HepG2 (cell line): Measurements from ENCODE around the gene RPS2. TPM values are rescaled to one million over a fixed set of nuclear protein-coding genes. Genes with fewer than 3 reads are reported as not detected.
A peak's percentile ranks its signal among the peaks of the same experiment; 100 is the strongest.

Source experiments
- ATAC-seq: fragments of 200-7000 bp; cut with Tn5 transposase; 3 replicates; pipeline ENCODE4 v1.9.1; 2020; ENCODE audit warnings: mild to moderate bottlenecking, moderate library complexity
- BruUV-seq: library from RNA; stranded (reverse); fragments of 400-500 nt; replicated peaks from 2 replicates; lab custom pipeline; 2021; lab: Mats Ljungman, UMichigan
- CTCF ChIA-PET: fragments of 300-600 bp; formaldehyde crosslinking; extraction: SDS; loops from one replicate; lab custom pipeline; 2021; ENCODE audit warnings: low total read pairs, inconsistent platforms, low intra/inter-chr PET ratio; lab: Yijun Ruan, JAX
- POLR2A ChIA-PET: fragments of 350-600 bp; sonication (Branson Sonifier 250); formaldehyde crosslinking; loops from one replicate; lab custom pipeline; 2020; ENCODE audit warnings: antibody characterized with exemption, inconsistent platforms; lab: Yijun Ruan, JAX
- DNase-seq: peaks from one replicate; pipeline ENCODE4 v3.0.0-alpha.2; 2015; ENCODE audit warnings: low spot score
- FAIRE-seq: peaks from 3 replicates; lab custom pipeline; 2011; peaks lifted over from hg19 to GRCh38; lab: Jason Lieb, UNC
- H2AFZ ChIP-seq: one replicate; pipeline ENCODE4 v1.6.1; 2011; ENCODE audit warnings: low read length, inconsistent platforms
- H3K27ac ChIP-seq: fragments of 300-600 bp; 3 replicates; pipeline ENCODE4 v1.8.0; 2011; ENCODE audit warnings: mixed run types, mild to moderate bottlenecking, mixed read lengths, low read length, inconsistent platforms; ENCODE audit not compliant: insufficient read depth; ENCODE audit errors: extremely low read length
- H3K27me3 ChIP-seq, 2 experiments: fragments of 200-600 bp in 1 of 2; 2 replicates in 1 of 2; 3 replicates in 1 of 2; pipeline versions ENCODE4 v1.6.0 to v1.8.0; 2011; ENCODE audit warnings: low read length in 2 of 2, mild to moderate bottlenecking in 2 of 2, moderate library complexity in 2 of 2, inconsistent platforms in 1 of 2; ENCODE audit not compliant: insufficient read depth in 2 of 2, control insufficient read depth in 1 of 2
- H3K36me3 ChIP-seq, 2 experiments: fragments of 200-600 bp in 1 of 2; replicated peaks in 1 of 2; 2 replicates in 1 of 2; 3 replicates in 1 of 2; pipeline versions ENCODE4 v1.5.1 to v1.8.0; 2011; ENCODE audit warnings: low read length in 2 of 2, inconsistent platforms in 1 of 2; ENCODE audit not compliant: insufficient read depth in 2 of 2, control insufficient read depth in 1 of 2
- H3K4me1 ChIP-seq: 2 replicates; pipeline ENCODE4 v1.5.1; 2012; ENCODE audit warnings: low read length, inconsistent platforms; ENCODE audit not compliant: insufficient read depth
- H3K4me2 ChIP-seq: 2 replicates; pipeline ENCODE4 v1.6.0; 2011; ENCODE audit warnings: low read depth, low read length, inconsistent platforms
- H3K4me3 ChIP-seq, 3 experiments: fragments of 200-600 bp in 1 of 3; sonication (generic), shearing (Covaris generic) in 1 of 3; replicated peaks in 1 of 3; 2 replicates each; pipeline ENCODE4 v1.5.1; 2011 to 2016; ENCODE audit warnings: low read length in 3 of 3, inconsistent platforms in 2 of 3, low read depth in 2 of 3, mild to moderate bottlenecking in 2 of 3, control low read depth in 1 of 3, mixed read lengths in 1 of 3; ENCODE audit not compliant: insufficient read depth in 1 of 3
- H3K79me2 ChIP-seq: one replicate; pipeline ENCODE4 v1.6.1; 2011; ENCODE audit warnings: low read length, inconsistent platforms; ENCODE audit not compliant: insufficient read depth
- H3K9ac ChIP-seq: 2 replicates; pipeline ENCODE4 v1.6.0; 2011; ENCODE audit warnings: mild to moderate bottlenecking, low read depth, low read length, inconsistent platforms; ENCODE audit not compliant: insufficient read depth
- H3K9me3 ChIP-seq: 2 replicates; pipeline ENCODE4 v1.5.1; 2012; ENCODE audit warnings: mild to moderate bottlenecking, low read length
- H4K20me1 ChIP-seq: 2 replicates; pipeline ENCODE4 v1.6.0; 2011; ENCODE audit warnings: inconsistent platforms, mild to moderate bottlenecking, low read length, moderate library complexity; ENCODE audit not compliant: insufficient read depth
- ARID2 ChIP-seq: sonication (generic); formaldehyde crosslinking; IDR thresholded peaks from 2 replicates; pipeline ENCODE4 v1.8.1; 2022; ENCODE audit warnings: mild to moderate bottlenecking, missing genetic modification reagents, borderline replicate concordance
- BRD4 ChIP-seq: sonication (generic); formaldehyde crosslinking; IDR thresholded peaks from 2 replicates; pipeline ENCODE4 v1.4.0; 2020; ENCODE audit warnings: missing genetic modification reagents
- ELF3 ChIP-seq: IDR thresholded peaks from 2 replicates; pipeline ENCODE4 v1.6.1; 2016; ENCODE audit warnings: missing genetic modification reagents, missing compliant biosample characterization
- EZH2 ChIP-seq: conservative IDR thresholded peaks from 2 replicates; pipeline ENCODE4 v1.6.1; 2012; ENCODE audit warnings: mild to moderate bottlenecking, low read depth, low read length, moderate library complexity
- GATAD2A ChIP-seq: IDR thresholded peaks from 2 replicates; pipeline ENCODE4 v1.6.1; 2016
- MAFF ChIP-seq: IDR thresholded peaks from 2 replicates; pipeline ENCODE4 v1.6.1; 2011; ENCODE audit warnings: low read depth, low read length, improper control_type of control experiment
- RBFOX2 ChIP-seq: fragments of 200-400 bp; formaldehyde crosslinking; IDR thresholded peaks from 2 replicates; pipeline ENCODE4 v1.6.1; 2017; ENCODE audit warnings: low read depth, mild to moderate bottlenecking, low read length
- TEAD3 ChIP-seq: optimal IDR thresholded peaks from 2 replicates; pipeline ENCODE3; 2016; ENCODE audit warnings: borderline replicate concordance
- ZBTB7B ChIP-seq: sonication (generic); formaldehyde crosslinking; IDR thresholded peaks from 2 replicates; pipeline ENCODE4 v1.4.0; 2020; ENCODE audit warnings: missing genetic modification reagents
- ZNF17 ChIP-seq: sonication (generic); formaldehyde crosslinking; IDR thresholded peaks from 2 replicates; pipeline ENCODE4 v1.5.0; 2020; ENCODE audit warnings: mild to moderate bottlenecking, missing genetic modification reagents
- ZNF24 ChIP-seq: fragments of 450-650 bp; IDR thresholded peaks from 2 replicates; pipeline ENCODE4 v1.6.1; 2017; ENCODE audit warnings: antibody characterized with exemption, mild to moderate bottlenecking
- ZNF496 ChIP-seq: sonication (generic); formaldehyde crosslinking; IDR thresholded peaks from 2 replicates; pipeline ENCODE4 v1.8.1; 2023; ENCODE audit warnings: mild to moderate bottlenecking, moderate library complexity, missing genetic modification reagents; ENCODE audit not compliant: insufficient replicate concordance
- ZNF546 ChIP-seq: sonication (generic); formaldehyde crosslinking; conservative IDR thresholded peaks from 2 replicates; pipeline ENCODE4 v1.8.1; 2023; ENCODE audit warnings: mild to moderate bottlenecking, missing genetic modification reagents
- ZNF780A ChIP-seq: sonication (generic); formaldehyde crosslinking; IDR thresholded peaks from 2 replicates; pipeline ENCODE4 v1.8.0; 2022; ENCODE audit warnings: mild to moderate bottlenecking, missing genetic modification reagents, moderate library complexity
- WGBS: methylation state at CpG from one replicate; pipeline ENCODE4 v1.1.6; 2017; ENCODE audit warnings: low lambda C conversion rate; 5-methylcytosine and 5-hydroxymethylcytosine counted together
- in situ Hi-C: cut with HindIII; loops from 2 replicates; pipeline ENCODE4 v1.10.0; 2017; ENCODE audit warnings: low pct_unique_long_range_greater_than_20kb; ENCODE audit not compliant: extremely low pct_ligation_motif_present
- intact Hi-C: fragments of 100-400 bp; cut with micrococcal nuclease; formaldehyde crosslinking; loops from one replicate; pipeline ENCODE4 v1.10.0; 2022; ENCODE audit not compliant: unreplicated experiment
- polyA plus RNA-seq, 8 experiments: library from polyadenylated mRNA; depleted of rRNA in 3 of 8; stranded (reverse) in 7 of 8; unstranded in 1 of 8; fragments of >200 nt; fragmentation: Illumina TruSeq in 4 of 8; extraction: Trizol in 4 of 8; gene quantifications; 2 replicates each; pipeline versions ENCODE4 v1.2.1 to v1.2.3, GENCODE V29; 2011 to 2016; ENCODE audit warnings: low read depth in 4 of 8, missing spikeins in 1 of 8, mixed read lengths in 1 of 8; ENCODE audit not compliant: insufficient read depth in 1 of 8
- total RNA-seq, 5 experiments: library from RNA; depleted of rRNA; stranded (reverse); fragments of >200 nt; fragmentation: Illumina TruSeq; extraction: Trizol; gene quantifications; 2 replicates each; pipeline ENCODE4 v1.2.3, GENCODE V29; 2016; ENCODE audit warnings: low read depth in 1 of 5
- TF ChIP-seq, protein P1 (sequence below), 2 experiments: fragments of 450-650 bp in 1 of 2; sonication (generic) in 1 of 2; formaldehyde crosslinking; IDR thresholded peaks; 2 replicates each; pipeline versions ENCODE4 v1.5.0 to v1.8.0; 2020 to 2022; ENCODE audit warnings: mild to moderate bottlenecking in 1 of 2, missing genetic modification reagents in 1 of 2
- TF ChIP-seq, protein P2 (sequence below): sonication (generic); formaldehyde crosslinking; IDR thresholded peaks from 2 replicates; pipeline ENCODE4 v1.8.1; 2023; ENCODE audit warnings: mild to moderate bottlenecking, missing genetic modification reagents

Gene RPS2
- total and polyA plus RNA-seq, 2 of the 13 experiments (the other 11 are each of a cell fraction or from before 2014, with no cell fraction given) = 1,908 to 4,514 TPM

DNA sequence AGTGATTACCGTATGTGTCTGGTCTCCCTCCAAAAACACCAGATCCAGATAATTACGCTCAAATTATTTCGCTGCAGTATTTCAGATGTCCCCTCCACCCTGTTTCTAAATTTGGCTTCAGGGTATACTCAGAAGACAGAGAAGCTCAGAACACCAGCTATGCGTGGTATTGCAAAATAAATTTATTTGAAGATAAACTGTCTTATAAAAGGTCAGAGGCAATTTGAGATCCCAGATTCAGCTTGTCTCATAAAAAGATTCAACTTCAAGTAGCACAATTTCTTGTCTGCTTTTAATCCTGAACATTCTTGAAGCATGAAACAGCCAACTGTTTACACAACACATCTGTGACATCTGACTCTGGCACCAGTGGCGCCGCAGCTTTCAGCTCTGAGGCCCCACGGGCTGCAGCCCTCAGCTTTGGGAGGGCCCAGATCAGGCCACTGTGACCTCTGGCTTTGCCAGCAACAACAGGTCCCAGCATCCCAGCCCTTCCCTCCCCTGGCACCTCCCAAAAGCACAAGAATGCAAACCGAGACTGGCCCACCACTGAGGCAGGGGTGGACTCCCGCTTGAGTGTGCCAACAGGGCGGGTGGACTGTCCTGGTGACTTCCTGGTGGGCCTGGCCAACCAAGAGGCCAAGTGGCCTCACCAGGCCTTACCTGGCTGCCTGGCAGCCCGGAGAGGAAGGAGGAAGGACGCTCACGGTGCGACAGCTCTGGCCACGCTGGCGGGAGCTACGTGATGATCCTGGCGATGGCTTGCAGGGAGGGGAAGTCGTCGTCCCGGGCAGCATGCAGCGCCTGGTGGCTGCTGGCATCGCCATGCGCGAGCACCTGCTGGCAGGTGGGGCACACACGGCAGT, 33.1 kb upstream of the RPS2 start:
- POLR2A ChIA-PET = interaction anchor here (2.3 kb wide), 1 partner anchor 33 kb away, joined by 6 read pairs; the partner anchor contains the start of gene RPS2

DNA sequence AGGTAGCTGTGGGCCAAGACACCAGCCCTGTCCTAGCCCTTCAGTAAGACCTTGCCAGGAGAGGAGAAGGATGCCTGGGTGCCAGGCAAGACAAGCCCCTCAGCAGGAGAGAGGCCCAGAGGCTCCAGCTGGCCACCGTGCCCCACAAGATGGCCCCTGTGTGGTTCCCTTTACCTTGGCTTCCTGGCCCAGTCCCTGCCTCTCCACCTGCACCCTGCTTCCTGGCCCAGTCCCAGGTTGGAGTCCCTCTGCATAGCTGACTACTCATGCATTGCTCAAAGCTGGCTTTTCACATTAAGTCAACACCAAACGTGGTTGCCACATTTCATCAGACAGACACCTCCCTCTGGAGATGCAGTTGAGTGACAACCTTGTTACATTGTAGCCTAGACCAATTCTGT, 29.1 kb upstream of the RPS2 start:
- BruUV-seq = no TSS peak
- Histone ChIP-seq H3K4me2 (peak overlapping the region; percentile 34; the same call in 1 of the 2 replicates), H3K4me3 (peak overlapping the region in 1 of 3 experiments; percentile 5; a peak in 1 of 6 replicates), H3K9me3 (no peaks in the 10 kb centered on the region), H3K4me1 (peaks cover 37% of the 10 kb centered on the region), H2AFZ (no peak overlapping the region), H3K79me2 (no peaks in the 10 kb centered on the region), H4K20me1 (no peaks in the 10 kb centered on the region), H3K27me3 (peaks cover 0 to 8% of the 10 kb centered on the region in 2 experiments; a peak in 2 of 5 replicates), H3K9ac (no peak overlapping the region), H3K36me3 (peaks cover 0 to 4% of the 10 kb centered on the region in 2 experiments; a peak in 2 of 5 replicates), H3K27ac (no peak overlapping the region)
- ATAC-seq = peak; percentile 68
- peak; percentile 82 for FAIRE-seq
- WGBS = 7% methylated on average over 2 of the region's 2 CpGs
- intact Hi-C loops (no loop called here), in situ Hi-C loops (no loop called here)
- DNase-seq = peak; percentile 79
- ChIA-PET CTCF (no interaction called here), POLR2A (interaction anchor here (0.8 to 2.6 kb wide), 8 partner anchors 9 to 161 kb away, joined by 3 to 16 read pairs (median 7); partner anchors contain the start of genes GFER, RPS2 and TRAF7)
- TF ChIP-seq, protein P1, sequence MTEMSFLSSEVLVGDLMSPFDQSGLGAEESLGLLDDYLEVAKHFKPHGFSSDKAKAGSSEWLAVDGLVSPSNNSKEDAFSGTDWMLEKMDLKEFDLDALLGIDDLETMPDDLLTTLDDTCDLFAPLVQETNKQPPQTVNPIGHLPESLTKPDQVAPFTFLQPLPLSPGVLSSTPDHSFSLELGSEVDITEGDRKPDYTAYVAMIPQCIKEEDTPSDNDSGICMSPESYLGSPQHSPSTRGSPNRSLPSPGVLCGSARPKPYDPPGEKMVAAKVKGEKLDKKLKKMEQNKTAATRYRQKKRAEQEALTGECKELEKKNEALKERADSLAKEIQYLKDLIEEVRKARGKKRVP (CRISPR knock-in tag; IDR thresholded peaks at IDR 0.05) = peak in 1 of 2 experiments; percentile 91; a peak in 2 of 4 replicates
- TF ChIP-seq, protein P2, sequence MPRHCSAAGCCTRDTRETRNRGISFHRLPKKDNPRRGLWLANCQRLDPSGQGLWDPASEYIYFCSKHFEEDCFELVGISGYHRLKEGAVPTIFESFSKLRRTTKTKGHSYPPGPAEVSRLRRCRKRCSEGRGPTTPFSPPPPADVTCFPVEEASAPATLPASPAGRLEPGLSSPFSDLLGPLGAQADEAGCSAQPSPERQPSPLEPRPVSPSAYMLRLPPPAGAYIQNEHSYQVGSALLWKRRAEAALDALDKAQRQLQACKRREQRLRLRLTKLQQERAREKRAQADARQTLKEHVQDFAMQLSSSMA (CRISPR knock-in tag) = no peak
- TF ChIP-seq ARID2 (CRISPR knock-in tag) (no peak), ELF3 (no peak), ZNF780A (CRISPR knock-in tag) (no peak), GATAD2A (peak; percentile 60), ZBTB7B (CRISPR knock-in tag) (no peak), ZNF17 (CRISPR knock-in tag) (no peak), MAFF (no peak), EZH2 (no peak), TEAD3 (CRISPR knock-in tag) (peak; percentile 53), ZNF24 (no peak), ZNF496 (CRISPR knock-in tag) (no peak), ZNF546 (CRISPR knock-in tag) (no peak)

More for the DNA sequence above, 33.1 kb upstream of the RPS2 start:
- peaks cover 16% of the 10 kb centered on the region for H3K4me1 ChIP-seq
- DNase-seq = no peak
- no peaks in the 10 kb centered on the region for H3K27me3 ChIP-seq
- 97% methylated on average over 7 of the region's 26 CpGs for WGBS
- ATAC-seq = no peak
- H3K4me3 ChIP-seq = no peak overlapping the region
- CTCF ChIA-PET = no interaction called here
- no peak for FAIRE-seq
- no peaks in the 10 kb centered on the region for H4K20me1 ChIP-seq
- H3K4me2 ChIP-seq = no peak overlapping the region
- H3K9me3 ChIP-seq = no peaks in the 10 kb centered on the region
- TSS peak; percentile 40 for BruUV-seq
- no peak overlapping the region for H3K9ac ChIP-seq
- no peak overlapping the region for H2AFZ ChIP-seq
- peaks cover 26 to 37% of the 10 kb centered on the region in 2 experiments for H3K36me3 ChIP-seq
- in situ Hi-C loops = no loop called here
- TF ChIP-seq BRD4 (CRISPR knock-in tag) (no peak), RBFOX2 (peak; percentile 34; the same call in 1 of the 2 replicates)
- no peak overlapping the region for H3K27ac ChIP-seq
- intact Hi-C loops = no loop called here
- no peaks in the 10 kb centered on the region for H3K79me2 ChIP-seq
